ENCODE results near the gene SCGB2B2. TPM values are rescaled to one million over a fixed set of nuclear protein-coding genes. Genes with fewer than 3 reads are reported as not detected.

Gene SCGB2B2
- total RNA-seq, 1 experiment from 2014 or later: 0.20 TPM

DNA sequence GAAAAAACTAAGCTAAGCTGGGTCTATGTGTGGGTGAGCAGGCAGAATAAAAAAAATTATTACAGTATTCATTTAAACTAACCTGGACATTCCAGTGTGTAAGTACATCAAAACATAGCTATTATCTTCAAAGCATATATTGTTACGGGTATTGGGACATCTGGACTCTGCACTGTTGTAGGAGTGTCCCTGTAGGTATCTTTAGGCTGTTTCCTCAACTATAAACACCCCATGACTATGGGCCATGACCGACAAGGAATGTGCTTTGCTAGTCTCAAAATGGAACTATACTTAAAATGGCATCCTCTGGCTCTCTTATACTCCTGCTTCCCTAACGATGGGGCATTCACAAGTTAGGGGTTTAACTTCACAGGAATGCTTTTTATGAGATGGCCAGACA is 3.4 kb downstream of the SCGB2B2 start:
- H3K9me3 Mint-ChIP-seq: peaks cover 4% of the 10 kb centered on the region
- no peak overlapping the region for H3K4me3 Mint-ChIP-seq
- TF ChIP-seq, protein P1, sequence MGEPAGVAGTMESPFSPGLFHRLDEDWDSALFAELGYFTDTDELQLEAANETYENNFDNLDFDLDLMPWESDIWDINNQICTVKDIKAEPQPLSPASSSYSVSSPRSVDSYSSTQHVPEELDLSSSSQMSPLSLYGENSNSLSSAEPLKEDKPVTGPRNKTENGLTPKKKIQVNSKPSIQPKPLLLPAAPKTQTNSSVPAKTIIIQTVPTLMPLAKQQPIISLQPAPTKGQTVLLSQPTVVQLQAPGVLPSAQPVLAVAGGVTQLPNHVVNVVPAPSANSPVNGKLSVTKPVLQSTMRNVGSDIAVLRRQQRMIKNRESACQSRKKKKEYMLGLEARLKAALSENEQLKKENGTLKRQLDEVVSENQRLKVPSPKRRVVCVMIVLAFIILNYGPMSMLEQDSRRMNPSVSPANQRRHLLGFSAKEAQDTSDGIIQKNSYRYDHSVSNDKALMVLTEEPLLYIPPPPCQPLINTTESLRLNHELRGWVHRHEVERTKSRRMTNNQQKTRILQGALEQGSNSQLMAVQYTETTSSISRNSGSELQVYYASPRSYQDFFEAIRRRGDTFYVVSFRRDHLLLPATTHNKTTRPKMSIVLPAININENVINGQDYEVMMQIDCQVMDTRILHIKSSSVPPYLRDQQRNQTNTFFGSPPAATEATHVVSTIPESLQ (CRISPR knock-in tag; IDR thresholded peaks at IDR 0.05): no peak
- TF ChIP-seq ZNF232 (CRISPR knock-in tag; IDR thresholded peaks at IDR 0.05): no peak
- TF ChIP-seq, protein P2, sequence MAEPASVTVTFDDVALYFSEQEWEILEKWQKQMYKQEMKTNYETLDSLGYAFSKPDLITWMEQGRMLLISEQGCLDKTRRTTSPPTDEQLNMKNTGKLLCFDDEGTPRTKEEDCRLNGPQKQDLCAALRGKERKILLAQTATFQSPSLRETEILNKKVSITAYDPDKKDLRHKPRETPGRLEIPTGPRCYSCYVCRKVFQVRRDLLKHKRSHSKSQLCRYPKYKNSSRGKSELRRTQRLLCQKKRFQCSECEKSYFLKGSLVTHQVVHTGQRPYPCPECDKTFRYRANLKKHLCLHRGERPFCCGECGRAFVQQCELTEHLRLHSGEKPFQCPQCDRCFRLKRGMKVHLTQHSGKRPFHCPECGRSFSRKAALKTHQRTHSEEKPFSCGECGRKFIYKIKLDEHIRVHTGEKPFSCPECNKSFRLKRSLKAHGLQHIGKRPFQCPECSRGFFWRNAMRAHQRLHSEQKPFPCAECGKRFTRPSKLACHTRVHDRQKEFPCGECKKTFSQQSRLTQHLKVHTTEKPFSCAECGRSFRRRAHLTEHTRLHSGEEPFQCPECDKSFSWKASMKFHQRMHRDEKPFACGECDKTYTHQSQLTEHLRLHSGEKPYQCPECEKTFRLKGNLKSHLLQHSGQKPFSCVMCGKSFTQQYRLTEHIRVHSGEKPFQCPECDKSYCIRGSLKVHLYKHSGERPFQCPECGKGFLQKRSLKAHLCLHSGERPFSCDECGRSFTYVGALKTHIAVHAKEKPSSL (CRISPR knock-in tag; conservative IDR thresholded peaks at IDR 0.05): no peak
- TF ChIP-seq JUN (CRISPR knock-in tag; IDR thresholded peaks at IDR 0.05): no peak
- TF ChIP-seq, protein P3, sequence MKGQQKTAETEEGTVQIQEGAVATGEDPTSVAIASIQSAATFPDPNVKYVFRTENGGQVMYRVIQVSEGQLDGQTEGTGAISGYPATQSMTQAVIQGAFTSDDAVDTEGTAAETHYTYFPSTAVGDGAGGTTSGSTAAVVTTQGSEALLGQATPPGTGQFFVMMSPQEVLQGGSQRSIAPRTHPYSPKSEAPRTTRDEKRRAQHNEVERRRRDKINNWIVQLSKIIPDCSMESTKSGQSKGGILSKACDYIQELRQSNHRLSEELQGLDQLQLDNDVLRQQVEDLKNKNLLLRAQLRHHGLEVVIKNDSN (CRISPR knock-in tag; IDR thresholded peaks at IDR 0.05): no peak
- TF ChIP-seq, protein P4, sequence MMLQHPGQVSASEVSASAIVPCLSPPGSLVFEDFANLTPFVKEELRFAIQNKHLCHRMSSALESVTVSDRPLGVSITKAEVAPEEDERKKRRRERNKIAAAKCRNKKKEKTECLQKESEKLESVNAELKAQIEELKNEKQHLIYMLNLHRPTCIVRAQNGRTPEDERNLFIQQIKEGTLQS (CRISPR knock-in tag; conservative IDR thresholded peaks at IDR 0.05): no peak
- no peak for TF ChIP-seq FOXP1 (CRISPR knock-in tag; IDR thresholded peaks at IDR 0.05; ENCODE audit: borderline replicate concordance)
- TF ChIP-seq CREM (CRISPR knock-in tag; IDR thresholded peaks at IDR 0.05): no peak
- TF ChIP-seq, protein P5, sequence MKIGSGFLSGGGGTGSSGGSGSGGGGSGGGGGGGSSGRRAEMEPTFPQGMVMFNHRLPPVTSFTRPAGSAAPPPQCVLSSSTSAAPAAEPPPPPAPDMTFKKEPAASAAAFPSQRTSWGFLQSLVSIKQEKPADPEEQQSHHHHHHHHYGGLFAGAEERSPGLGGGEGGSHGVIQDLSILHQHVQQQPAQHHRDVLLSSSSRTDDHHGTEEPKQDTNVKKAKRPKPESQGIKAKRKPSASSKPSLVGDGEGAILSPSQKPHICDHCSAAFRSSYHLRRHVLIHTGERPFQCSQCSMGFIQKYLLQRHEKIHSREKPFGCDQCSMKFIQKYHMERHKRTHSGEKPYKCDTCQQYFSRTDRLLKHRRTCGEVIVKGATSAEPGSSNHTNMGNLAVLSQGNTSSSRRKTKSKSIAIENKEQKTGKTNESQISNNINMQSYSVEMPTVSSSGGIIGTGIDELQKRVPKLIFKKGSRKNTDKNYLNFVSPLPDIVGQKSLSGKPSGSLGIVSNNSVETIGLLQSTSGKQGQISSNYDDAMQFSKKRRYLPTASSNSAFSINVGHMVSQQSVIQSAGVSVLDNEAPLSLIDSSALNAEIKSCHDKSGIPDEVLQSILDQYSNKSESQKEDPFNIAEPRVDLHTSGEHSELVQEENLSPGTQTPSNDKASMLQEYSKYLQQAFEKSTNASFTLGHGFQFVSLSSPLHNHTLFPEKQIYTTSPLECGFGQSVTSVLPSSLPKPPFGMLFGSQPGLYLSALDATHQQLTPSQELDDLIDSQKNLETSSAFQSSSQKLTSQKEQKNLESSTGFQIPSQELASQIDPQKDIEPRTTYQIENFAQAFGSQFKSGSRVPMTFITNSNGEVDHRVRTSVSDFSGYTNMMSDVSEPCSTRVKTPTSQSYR (CRISPR knock-in tag; IDR thresholded peaks at IDR 0.05): no peak
- no peak for TF ChIP-seq SMAD4 (CRISPR knock-in tag; IDR thresholded peaks at IDR 0.05)
- TF ChIP-seq, protein P6, sequence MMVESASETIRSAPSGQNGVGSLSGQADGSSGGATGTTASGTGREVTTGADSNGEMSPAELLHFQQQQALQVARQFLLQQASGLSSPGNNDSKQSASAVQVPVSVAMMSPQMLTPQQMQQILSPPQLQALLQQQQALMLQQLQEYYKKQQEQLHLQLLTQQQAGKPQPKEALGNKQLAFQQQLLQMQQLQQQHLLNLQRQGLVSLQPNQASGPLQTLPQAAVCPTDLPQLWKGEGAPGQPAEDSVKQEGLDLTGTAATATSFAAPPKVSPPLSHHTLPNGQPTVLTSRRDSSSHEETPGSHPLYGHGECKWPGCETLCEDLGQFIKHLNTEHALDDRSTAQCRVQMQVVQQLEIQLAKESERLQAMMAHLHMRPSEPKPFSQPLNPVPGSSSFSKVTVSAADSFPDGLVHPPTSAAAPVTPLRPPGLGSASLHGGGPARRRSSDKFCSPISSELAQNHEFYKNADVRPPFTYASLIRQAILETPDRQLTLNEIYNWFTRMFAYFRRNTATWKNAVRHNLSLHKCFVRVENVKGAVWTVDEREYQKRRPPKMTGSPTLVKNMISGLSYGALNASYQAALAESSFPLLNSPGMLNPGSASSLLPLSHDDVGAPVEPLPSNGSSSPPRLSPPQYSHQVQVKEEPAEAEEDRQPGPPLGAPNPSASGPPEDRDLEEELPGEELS (CRISPR knock-in tag; IDR thresholded peaks at IDR 0.05): no peak
- TF ChIP-seq, protein P7, sequence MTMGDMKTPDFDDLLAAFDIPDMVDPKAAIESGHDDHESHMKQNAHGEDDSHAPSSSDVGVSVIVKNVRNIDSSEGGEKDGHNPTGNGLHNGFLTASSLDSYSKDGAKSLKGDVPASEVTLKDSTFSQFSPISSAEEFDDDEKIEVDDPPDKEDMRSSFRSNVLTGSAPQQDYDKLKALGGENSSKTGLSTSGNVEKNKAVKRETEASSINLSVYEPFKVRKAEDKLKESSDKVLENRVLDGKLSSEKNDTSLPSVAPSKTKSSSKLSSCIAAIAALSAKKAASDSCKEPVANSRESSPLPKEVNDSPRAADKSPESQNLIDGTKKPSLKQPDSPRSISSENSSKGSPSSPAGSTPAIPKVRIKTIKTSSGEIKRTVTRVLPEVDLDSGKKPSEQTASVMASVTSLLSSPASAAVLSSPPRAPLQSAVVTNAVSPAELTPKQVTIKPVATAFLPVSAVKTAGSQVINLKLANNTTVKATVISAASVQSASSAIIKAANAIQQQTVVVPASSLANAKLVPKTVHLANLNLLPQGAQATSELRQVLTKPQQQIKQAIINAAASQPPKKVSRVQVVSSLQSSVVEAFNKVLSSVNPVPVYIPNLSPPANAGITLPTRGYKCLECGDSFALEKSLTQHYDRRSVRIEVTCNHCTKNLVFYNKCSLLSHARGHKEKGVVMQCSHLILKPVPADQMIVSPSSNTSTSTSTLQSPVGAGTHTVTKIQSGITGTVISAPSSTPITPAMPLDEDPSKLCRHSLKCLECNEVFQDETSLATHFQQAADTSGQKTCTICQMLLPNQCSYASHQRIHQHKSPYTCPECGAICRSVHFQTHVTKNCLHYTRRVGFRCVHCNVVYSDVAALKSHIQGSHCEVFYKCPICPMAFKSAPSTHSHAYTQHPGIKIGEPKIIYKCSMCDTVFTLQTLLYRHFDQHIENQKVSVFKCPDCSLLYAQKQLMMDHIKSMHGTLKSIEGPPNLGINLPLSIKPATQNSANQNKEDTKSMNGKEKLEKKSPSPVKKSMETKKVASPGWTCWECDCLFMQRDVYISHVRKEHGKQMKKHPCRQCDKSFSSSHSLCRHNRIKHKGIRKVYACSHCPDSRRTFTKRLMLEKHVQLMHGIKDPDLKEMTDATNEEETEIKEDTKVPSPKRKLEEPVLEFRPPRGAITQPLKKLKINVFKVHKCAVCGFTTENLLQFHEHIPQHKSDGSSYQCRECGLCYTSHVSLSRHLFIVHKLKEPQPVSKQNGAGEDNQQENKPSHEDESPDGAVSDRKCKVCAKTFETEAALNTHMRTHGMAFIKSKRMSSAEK (CRISPR knock-in tag; IDR thresholded peaks at IDR 0.05; ENCODE audit: borderline replicate concordance): no peak
- TF ChIP-seq, protein P8, sequence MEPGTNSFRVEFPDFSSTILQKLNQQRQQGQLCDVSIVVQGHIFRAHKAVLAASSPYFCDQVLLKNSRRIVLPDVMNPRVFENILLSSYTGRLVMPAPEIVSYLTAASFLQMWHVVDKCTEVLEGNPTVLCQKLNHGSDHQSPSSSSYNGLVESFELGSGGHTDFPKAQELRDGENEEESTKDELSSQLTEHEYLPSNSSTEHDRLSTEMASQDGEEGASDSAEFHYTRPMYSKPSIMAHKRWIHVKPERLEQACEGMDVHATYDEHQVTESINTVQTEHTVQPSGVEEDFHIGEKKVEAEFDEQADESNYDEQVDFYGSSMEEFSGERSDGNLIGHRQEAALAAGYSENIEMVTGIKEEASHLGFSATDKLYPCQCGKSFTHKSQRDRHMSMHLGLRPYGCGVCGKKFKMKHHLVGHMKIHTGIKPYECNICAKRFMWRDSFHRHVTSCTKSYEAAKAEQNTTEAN (CRISPR knock-in tag; IDR thresholded peaks at IDR 0.05): no peak
- TF ChIP-seq HMGA2 (CRISPR knock-in tag; IDR thresholded peaks at IDR 0.05): no peak
- no peak for TF ChIP-seq GRHL2 (CRISPR knock-in tag; IDR thresholded peaks at IDR 0.05; ENCODE audit: insufficient replicate concordance, severe bottlenecking)
- no peak for TF ChIP-seq FOXK1 (CRISPR knock-in tag; IDR thresholded peaks at IDR 0.05)
- no peak for TF ChIP-seq CREB1 (CRISPR knock-in tag; IDR thresholded peaks at IDR 0.05)
- no peak for TF ChIP-seq RELA (CRISPR knock-in tag; IDR thresholded peaks at IDR 0.05; ENCODE audit: borderline replicate concordance)
- no peak for TF ChIP-seq NFATC4 (CRISPR knock-in tag; IDR thresholded peaks at IDR 0.05)
- TF ChIP-seq NR1H2 (CRISPR knock-in tag; IDR thresholded peaks at IDR 0.05): no peak

More for the DNA sequence above, 3.4 kb downstream of the SCGB2B2 start:
- POLR2A ChIA-PET: no interaction called here
- no peak overlapping the region for H3K27ac Mint-ChIP-seq
- peaks cover 21% of the 10 kb centered on the region for H3K27me3 Mint-ChIP-seq (ENCODE audit: low read depth)
- no peaks in the 10 kb centered on the region for H3K36me3 Mint-ChIP-seq
- CTCF ChIA-PET: no interaction called here
- no peak for DNase-seq (ENCODE audit: low spot score)
- peaks cover 11% of the 10 kb centered on the region for H3K4me1 Mint-ChIP-seq
- no peak for ATAC-seq
